ENCODE measurements around the gene FBXW2.

- TF ChIP-seq SUZ12 (IDR thresholded peaks at IDR 0.05; ENCODE audit: extremely low read depth, insufficient read depth, insufficient read length) = no peak
- TF ChIP-seq YY1 (IDR thresholded peaks at IDR 0.05; ENCODE audit: insufficient read depth, insufficient read length) = no peak
These were observed 52.0 kb downstream of the FBXW2 start for GRCh38 chr9:120741191-120741590.
